OCI-LY1 (cell line): ENCODE data around the gene NOXA1.

Experiments used
- EZH2 ChIP-seq: fragments of 200-600 bp; sonication (generic), shearing (Covaris generic); IDR thresholded peaks from 2 replicates; pipeline ENCODE4 v1.8.0; 2017; ENCODE audit warnings: borderline replicate concordance, mixed run types, mild to moderate bottlenecking, antibody characterized with exemption, low read length, moderate library complexity, mixed read lengths
- TF ChIP-seq, protein P1 (sequence below): fragments of 200-600 bp; sonication (generic), shearing (Covaris generic); IDR thresholded peaks from 2 replicates; pipeline ENCODE4 v1.5.1; 2017; ENCODE audit warnings: mild to moderate bottlenecking, antibody characterized with exemption, low read length, moderate library complexity, mixed read lengths

DNA sequence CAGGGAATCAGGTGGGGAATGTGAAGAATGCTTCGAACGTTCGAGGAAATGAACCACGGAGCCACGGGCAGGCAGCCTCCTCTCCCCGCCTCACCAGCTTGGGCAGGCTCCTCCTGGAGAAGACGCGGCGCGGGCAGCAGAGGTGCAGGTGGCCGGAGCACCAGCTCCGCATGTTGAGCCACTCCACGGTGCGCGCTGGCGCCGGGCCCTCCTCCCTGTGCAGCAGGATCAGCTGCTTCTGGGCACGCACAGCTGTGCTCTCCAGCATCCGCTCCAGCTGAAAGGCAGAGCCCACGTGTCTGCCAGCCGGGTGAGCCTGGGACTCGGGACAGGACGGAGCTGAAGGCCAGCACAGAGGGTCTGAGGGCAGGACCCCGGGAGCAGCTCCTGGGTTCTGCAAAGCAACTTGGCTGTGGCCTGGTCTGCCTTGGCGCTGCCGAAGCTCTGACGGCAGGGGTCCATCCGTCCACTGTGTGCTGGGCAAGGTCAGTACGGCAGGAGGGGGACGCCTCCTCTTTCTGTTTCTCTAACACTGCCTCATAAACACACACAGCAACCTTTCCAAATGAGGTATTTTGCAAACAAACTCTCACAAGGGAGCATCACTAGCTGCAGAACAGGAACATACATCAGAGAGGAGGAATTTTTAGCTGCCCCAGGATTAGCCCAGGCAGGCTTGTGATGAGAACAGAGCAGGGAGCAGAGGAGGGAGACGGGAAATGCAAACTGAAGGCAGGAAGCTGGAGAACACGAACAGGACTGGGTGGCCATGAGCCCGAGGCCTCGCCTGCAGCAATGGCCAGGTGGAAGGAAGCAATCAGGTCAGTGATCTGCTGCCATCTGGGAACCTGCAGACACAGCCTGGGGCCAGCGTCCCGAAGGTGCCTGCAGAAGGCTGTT lies 56.0 kb downstream of the NOXA1 start:
- TF ChIP-seq, protein P1, sequence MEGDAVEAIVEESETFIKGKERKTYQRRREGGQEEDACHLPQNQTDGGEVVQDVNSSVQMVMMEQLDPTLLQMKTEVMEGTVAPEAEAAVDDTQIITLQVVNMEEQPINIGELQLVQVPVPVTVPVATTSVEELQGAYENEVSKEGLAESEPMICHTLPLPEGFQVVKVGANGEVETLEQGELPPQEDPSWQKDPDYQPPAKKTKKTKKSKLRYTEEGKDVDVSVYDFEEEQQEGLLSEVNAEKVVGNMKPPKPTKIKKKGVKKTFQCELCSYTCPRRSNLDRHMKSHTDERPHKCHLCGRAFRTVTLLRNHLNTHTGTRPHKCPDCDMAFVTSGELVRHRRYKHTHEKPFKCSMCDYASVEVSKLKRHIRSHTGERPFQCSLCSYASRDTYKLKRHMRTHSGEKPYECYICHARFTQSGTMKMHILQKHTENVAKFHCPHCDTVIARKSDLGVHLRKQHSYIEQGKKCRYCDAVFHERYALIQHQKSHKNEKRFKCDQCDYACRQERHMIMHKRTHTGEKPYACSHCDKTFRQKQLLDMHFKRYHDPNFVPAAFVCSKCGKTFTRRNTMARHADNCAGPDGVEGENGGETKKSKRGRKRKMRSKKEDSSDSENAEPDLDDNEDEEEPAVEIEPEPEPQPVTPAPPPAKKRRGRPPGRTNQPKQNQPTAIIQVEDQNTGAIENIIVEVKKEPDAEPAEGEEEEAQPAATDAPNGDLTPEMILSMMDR, result no peak
- no peak for TF ChIP-seq EZH2
